Measurements from ENCODE around the gene ISG20L2. TPM values are rescaled to one million over a fixed set of nuclear protein-coding genes. Genes with fewer than 3 reads are reported as not detected.

The ISG20L2 gene
- total RNA-seq, 1 donor from 2014 or later: 19.5 TPM

- no peak for DNase-seq (ENCODE audit: extremely low read depth, low read depth, low spot score)
These were observed 13.5 kb upstream of the ISG20L2 start for GRCh38 chr1:156742017-156742416.

GRCh38 chr1:156741481-156741983, 13.0 kb upstream of the ISG20L2 start:
- no peak for DNase-seq (ENCODE audit: extremely low read depth, low read depth, low spot score)

GRCh38 chr1:156740741-156741480, 12.3 kb upstream of the ISG20L2 start, which contains the start of gene MRPL24:
TSS of gene MRPL24 (minus strand) at chr1:156741088. CDS start at chr1:156738704, 2,384 bp downstream.
- DNase-seq (ENCODE audit: extremely low read depth, low read depth, low spot score): peak; percentile 98

GRCh38 chr1:156740237-156740740, 11.7 kb upstream of the ISG20L2 start:
- no peak for DNase-seq (ENCODE audit: extremely low read depth, low read depth, low spot score)

GRCh38 chr1:156738916-156739315, 10.3 kb upstream of the ISG20L2 start:
- DNase-seq (ENCODE audit: extremely low read depth, low read depth, low spot score): no peak

- DNase-seq (ENCODE audit: extremely low read depth, low read depth, low spot score): no peak
These were observed 9.8 kb upstream of the ISG20L2 start for GRCh38 chr1:156738407-156738806.

- no peak for DNase-seq (ENCODE audit: extremely low read depth, low read depth, low spot score)
These were observed 5.5 kb upstream of the ISG20L2 start for GRCh38 chr1:156733989-156734584.

GRCh38 chr1:156727926-156728598, 504 bp downstream of the ISG20L2 start, which contains the start of gene METTL25B:
TSS of gene METTL25B (plus strand) at chr1:156728469. CDS start at chr1:156729105, 636 bp downstream.
- no peak for DNase-seq (ENCODE audit: extremely low read depth, low read depth, low spot score)

- DNase-seq (ENCODE audit: extremely low read depth, low read depth, low spot score): no peak
These were observed 1.1 kb downstream of the ISG20L2 start for GRCh38 chr1:156727492-156727891.

GRCh38 chr1:156726549-156727226, 1.9 kb downstream of the ISG20L2 start:
- DNase-seq (ENCODE audit: extremely low read depth, low read depth, low spot score): no peak

GRCh38 chr1:156725683-156726280, 2.8 kb downstream of the ISG20L2 start:
- DNase-seq (ENCODE audit: extremely low read depth, low read depth, low spot score): no peak

- no peak for DNase-seq (ENCODE audit: extremely low read depth, low read depth, low spot score)
These were observed 7.0 kb downstream of the ISG20L2 start for GRCh38 chr1:156721535-156721934.

- DNase-seq (ENCODE audit: extremely low read depth, low read depth, low spot score): no peak
These were observed 7.4 kb downstream of the ISG20L2 start for GRCh38 chr1:156721131-156721530.

GRCh38 chr1:156717351-156717750, 11.2 kb downstream of the ISG20L2 start:
- DNase-seq (ENCODE audit: extremely low read depth, low read depth, low spot score): no peak

GRCh38 chr1:156714830-156715229, 13.7 kb downstream of the ISG20L2 start:
- no peak for DNase-seq (ENCODE audit: extremely low read depth, low read depth, low spot score)

GRCh38 chr1:156712626-156713025, 15.9 kb downstream of the ISG20L2 start:
- DNase-seq (ENCODE audit: extremely low read depth, low read depth, low spot score): no peak

- no peak for DNase-seq (ENCODE audit: extremely low read depth, low read depth, low spot score)
These were observed 17.4 kb downstream of the ISG20L2 start for GRCh38 chr1:156711011-156711817.

- DNase-seq (ENCODE audit: extremely low read depth, low read depth, low spot score): no peak
These were observed 18.6 kb downstream of the ISG20L2 start for GRCh38 chr1:156709757-156710489.

GRCh38 chr1:156709031-156709430, 19.5 kb downstream of the ISG20L2 start:
- no peak for DNase-seq (ENCODE audit: extremely low read depth, low read depth, low spot score)
